Effector CD4-positive, alpha-beta T cell (primary cell): ENCODE measurements around the gene PTBP3.
"Not testable (repeated sequence)": the region's sequence is repeated elsewhere in the genome, so short reads cannot be mapped to it uniquely, and the experiment has no call there.

Experiments
- DNase-seq: peaks from one replicate; pipeline ENCODE4 v3.0.0-alpha.2; 2020

PTBP3 gene

GRCh38 chr9:112268413-112268812 is 65.0 kb downstream of the PTBP3 start:
- no peak for DNase-seq

- DNase-seq: not testable (repeated sequence)
Measured at GRCh38 chr9:112267086-112267485, 66.3 kb downstream of the PTBP3 start.

GRCh38 chr9:112265391-112265790 is 68.0 kb downstream of the PTBP3 start:
- no peak for DNase-seq

DNA sequence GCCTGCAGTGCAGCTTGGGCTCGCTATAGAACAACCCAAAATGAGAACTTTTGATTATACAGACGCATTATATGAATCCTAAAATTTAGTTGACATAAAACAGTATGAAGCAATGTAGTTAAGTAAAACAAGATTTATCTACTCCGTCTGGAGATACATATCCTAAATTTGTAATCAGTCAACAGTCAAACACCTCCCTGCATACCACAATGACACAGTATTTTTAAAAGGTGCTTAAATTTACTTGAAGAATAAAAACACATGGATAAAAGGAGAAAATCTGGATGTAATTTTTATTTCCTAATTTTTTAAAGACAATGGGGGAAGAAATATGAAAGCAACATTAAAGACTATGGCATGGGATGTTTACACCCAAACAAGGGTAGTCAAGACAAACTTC is 70.8 kb downstream of the PTBP3 start:
- DNase-seq: no peak

DNA sequence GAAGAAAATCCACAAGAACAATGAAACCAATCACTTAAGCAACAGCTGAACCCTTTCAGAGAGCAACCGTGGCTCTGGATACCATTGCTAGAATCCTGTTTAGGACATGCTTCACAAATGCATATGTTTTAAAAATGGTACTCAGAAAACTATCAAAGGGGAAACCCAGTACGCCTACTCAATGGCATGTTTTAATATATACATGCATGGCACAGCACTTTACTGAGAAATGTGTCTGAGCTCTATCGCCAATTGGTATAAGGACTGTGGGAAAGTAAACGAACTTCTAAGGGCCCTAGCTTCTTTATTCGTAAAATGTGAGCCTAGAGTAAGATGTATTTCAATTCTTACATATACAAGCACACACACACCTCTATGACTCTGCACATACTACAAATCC is 72.3 kb downstream of the PTBP3 start:
- DNase-seq: no peak

- no peak for DNase-seq
Measured at GRCh38 chr9:112258106-112258505, 75.3 kb downstream of the PTBP3 start.

- DNase-seq: no peak
Measured at GRCh38 chr9:112252194-112252593, 81.2 kb downstream of the PTBP3 start.

- no peak for DNase-seq
Measured at GRCh38 chr9:112249277-112249676, 84.1 kb downstream of the PTBP3 start.

- no peak for DNase-seq
Measured at GRCh38 chr9:112248722-112249121, 84.7 kb downstream of the PTBP3 start.

- DNase-seq: no peak
Measured at GRCh38 chr9:112247090-112247489, 86.3 kb downstream of the PTBP3 start.

- no peak for DNase-seq
Measured at GRCh38 chr9:112245126-112245525, 88.3 kb downstream of the PTBP3 start.

- DNase-seq: no peak
Measured at GRCh38 chr9:112242147-112242804, 91.1 kb downstream of the PTBP3 start.

- DNase-seq: no peak
Measured at GRCh38 chr9:112241491-112241890, 91.9 kb downstream of the PTBP3 start.

DNA sequence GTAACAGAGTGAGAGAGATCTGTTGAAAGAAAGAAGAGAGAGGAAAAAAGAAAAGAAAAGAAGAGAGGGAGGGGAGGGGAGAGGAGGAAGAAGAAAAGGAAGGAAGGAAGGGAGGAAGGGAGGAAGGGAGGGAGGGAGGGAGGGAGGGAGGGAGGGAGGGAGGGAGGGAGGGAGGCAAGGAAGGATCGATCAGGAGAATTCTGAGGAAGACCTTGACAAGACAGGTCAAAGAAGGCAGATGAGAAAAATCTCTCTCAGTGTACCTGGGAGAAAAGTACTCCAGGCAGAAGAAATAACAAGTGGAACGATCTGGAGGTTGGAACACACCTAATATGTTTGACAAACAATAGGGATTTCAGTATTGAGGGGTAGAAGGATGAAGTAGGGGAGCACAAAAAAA is 93.7 kb downstream of the PTBP3 start:
- no peak for DNase-seq

- no peak for DNase-seq
Measured at GRCh38 chr9:112239284-112239683, 94.1 kb downstream of the PTBP3 start.

- DNase-seq: no peak
Measured at GRCh38 chr9:112234779-112235178, 98.6 kb downstream of the PTBP3 start.

DNA sequence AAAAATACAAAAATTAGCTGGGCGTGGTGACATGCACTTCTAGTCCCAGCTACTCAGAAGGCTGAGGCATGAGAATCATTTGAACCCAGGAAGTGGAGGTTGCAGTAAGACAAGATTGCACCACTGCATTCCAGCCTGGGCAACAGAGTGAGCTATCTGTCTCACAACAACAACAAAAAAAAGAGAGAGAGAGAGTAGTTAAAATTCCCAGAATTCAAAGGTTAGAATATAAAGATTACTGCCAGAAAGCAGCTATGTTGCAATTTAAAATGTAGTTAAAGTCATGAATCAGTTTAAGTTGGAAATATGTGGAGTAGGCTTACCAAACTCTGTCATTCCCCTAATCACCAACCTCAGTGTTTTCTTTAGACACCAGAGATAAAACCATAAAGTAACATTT is 99.7 kb downstream of the PTBP3 start:
- no peak for DNase-seq

DNA sequence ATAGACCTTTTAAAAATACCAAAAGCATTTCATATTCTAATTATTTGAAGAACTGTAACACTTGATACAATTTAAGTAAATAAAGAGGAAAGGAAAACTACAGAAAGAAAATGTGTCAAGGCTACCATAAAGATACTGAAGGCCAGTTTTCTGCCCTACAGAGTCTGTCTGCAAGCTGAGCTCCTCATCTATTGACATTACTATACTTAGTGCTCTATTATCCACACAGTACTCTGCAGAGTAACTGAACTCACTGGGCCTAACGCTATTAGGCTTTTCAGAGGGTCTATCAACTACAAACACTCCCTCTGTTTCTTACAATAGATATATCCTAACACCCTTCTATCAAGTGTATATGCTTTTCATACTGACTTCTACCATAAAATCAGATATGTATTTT is 101.2 kb downstream of the PTBP3 start:
- DNase-seq: no peak

- DNase-seq: no peak
Measured at GRCh38 chr9:112226091-112226490, 107.3 kb downstream of the PTBP3 start.

GRCh38 chr9:112224401-112225289 is 108.8 kb downstream of the PTBP3 start:
- DNase-seq: no peak

- no peak for DNase-seq
Measured at GRCh38 chr9:112218908-112219307, 114.5 kb downstream of the PTBP3 start.

DNA sequence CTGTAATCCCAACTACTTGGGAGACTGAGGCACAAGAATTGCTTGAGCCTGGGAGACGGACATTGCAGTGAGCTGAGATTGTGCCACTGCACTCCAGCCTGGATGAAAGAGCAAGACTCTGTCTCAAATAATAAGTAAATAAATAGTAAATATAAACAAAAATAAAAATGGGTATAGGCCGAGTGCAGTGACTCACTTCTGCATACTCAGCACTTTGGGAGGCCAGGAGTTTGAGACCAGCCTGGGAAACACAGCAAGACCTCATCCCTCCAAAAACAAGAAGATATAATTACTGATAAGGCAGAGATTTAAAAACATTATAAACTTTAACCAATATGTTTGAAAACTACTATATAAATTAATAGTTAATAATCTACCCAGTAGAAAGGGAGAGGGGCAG is 120.5 kb downstream of the PTBP3 start:
- DNase-seq: no peak

DNA sequence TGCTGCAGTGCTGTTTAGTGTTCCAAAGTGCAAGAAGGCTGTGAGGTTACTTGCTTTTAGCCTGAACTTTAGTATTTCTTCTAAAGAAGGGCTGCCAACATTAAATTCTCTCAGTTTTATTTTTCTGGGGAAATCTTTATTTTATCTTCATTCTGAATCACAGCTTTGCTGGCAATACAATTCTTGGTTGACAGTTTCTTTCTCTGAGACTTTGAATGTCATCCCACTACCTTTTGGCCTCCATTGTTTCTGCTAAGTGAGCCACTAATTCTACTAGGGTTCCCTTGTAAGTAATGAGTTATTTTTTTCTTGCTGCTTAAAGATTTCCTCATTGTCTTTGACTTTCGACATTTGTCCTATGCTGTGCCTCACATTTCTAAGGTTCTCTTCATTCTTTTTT is 126.0 kb downstream of the PTBP3 start:
- no peak for DNase-seq

GRCh38 chr9:112203536-112203935 is 129.9 kb downstream of the PTBP3 start:
- no peak for DNase-seq
